Breast epithelium (tissue), 4 donors: ENCODE data around the gene FER. TPM values are rescaled to one million over a fixed set of nuclear protein-coding genes. Genes with fewer than 3 reads are reported as not detected.

Source experiments
- DNase-seq, 2 donors: peaks; one replicate each; pipeline ENCODE4 v3.0.0-alpha.2; 2019; ENCODE audit warnings: low spot score in 2 of 2
- H3K27ac ChIP-seq, 2 donors: fragments of 200-600 bp; sonication (generic) in 1 of 2; one replicate each; pipeline ENCODE4 v1.5.1; 2016 to 2019; ENCODE audit warnings: mild to moderate bottlenecking in 1 of 2
- H3K27me3 ChIP-seq, 2 donors: fragments of 200-600 bp; sonication (generic) in 1 of 2; one replicate each; pipeline versions ENCODE4 v1.5.1 to v1.6.0; 2017 to 2019; ENCODE audit warnings: control low read depth in 1 of 2, mild to moderate bottlenecking in 1 of 2
- H3K36me3 ChIP-seq: fragments of 200-600 bp; one replicate; pipeline ENCODE4 v1.5.1; 2019
- H3K4me1 ChIP-seq, 2 donors: fragments of 200-600 bp; sonication (generic); one replicate each; pipeline ENCODE4 v1.5.1; 2016 to 2019; ENCODE audit warnings: control low read depth in 1 of 2
- H3K4me3 ChIP-seq, 3 donors: fragments of 200-600 bp; sonication (generic); 1 replicate in 2 of 3; 2 replicates in 1 of 3; pipeline ENCODE4 v1.5.1; 2016 to 2019; ENCODE audit warnings: mild to moderate bottlenecking in 3 of 3, moderate library complexity in 2 of 3
- H3K9me3 ChIP-seq, 2 donors: fragments of 200-600 bp; sonication (generic) in 1 of 2; one replicate each; pipeline ENCODE4 v1.5.1; 2016 to 2019; ENCODE audit warnings: control low read depth in 1 of 2
- POLR2A ChIP-seq: fragments of 450-650 bp; IDR thresholded peaks from one replicate; pipeline ENCODE4 v1.6.1; 2016; ENCODE audit warnings: antibody characterized with exemption, mild to moderate bottlenecking, moderate library complexity
- POLR2AphosphoS5 ChIP-seq, 3 donors: sonication (generic); formaldehyde crosslinking; IDR thresholded peaks; one replicate each; pipeline ENCODE4 v1.6.1; 2017; ENCODE audit warnings: antibody characterized with exemption in 3 of 3
- intact Hi-C: fragments of 100-400 bp; cut with DNase I; formaldehyde crosslinking; loops from one replicate; pipeline ENCODE4 v1.15.1; 2023; ENCODE audit warnings: low total_unique reads
- total RNA-seq, 3 donors: library from RNA; depleted of rRNA; stranded (reverse); fragments of >200 nt; gene quantifications; one replicate each; pipeline ENCODE4 v1.1.0, GENCODE V29; 2016
- TF ChIP-seq, protein P1 (sequence below), 3 donors: fragments of 450-650 bp; IDR thresholded peaks; one replicate each; pipeline ENCODE4 v1.5.1; 2016 to 2017; ENCODE audit warnings: antibody characterized with exemption in 3 of 3, mild to moderate bottlenecking in 3 of 3, moderate library complexity in 3 of 3

FER gene
- total RNA-seq, 3 donors from 2014 or later, result 24.3 to 27.8 (median 27.2) TPM

- no peaks in the 10 kb centered on the region for H3K36me3 ChIP-seq
- H3K9me3 ChIP-seq, result no peaks in the 10 kb centered on the region
- no peaks in the 10 kb centered on the region for H3K27me3 ChIP-seq
- no peak for DNase-seq
- H3K4me1 ChIP-seq, result no peaks in the 10 kb centered on the region
- H3K27ac ChIP-seq, result no peak overlapping the region
- intact Hi-C loops, result no loop called here
- TF ChIP-seq, protein P1, sequence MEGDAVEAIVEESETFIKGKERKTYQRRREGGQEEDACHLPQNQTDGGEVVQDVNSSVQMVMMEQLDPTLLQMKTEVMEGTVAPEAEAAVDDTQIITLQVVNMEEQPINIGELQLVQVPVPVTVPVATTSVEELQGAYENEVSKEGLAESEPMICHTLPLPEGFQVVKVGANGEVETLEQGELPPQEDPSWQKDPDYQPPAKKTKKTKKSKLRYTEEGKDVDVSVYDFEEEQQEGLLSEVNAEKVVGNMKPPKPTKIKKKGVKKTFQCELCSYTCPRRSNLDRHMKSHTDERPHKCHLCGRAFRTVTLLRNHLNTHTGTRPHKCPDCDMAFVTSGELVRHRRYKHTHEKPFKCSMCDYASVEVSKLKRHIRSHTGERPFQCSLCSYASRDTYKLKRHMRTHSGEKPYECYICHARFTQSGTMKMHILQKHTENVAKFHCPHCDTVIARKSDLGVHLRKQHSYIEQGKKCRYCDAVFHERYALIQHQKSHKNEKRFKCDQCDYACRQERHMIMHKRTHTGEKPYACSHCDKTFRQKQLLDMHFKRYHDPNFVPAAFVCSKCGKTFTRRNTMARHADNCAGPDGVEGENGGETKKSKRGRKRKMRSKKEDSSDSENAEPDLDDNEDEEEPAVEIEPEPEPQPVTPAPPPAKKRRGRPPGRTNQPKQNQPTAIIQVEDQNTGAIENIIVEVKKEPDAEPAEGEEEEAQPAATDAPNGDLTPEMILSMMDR (IDR thresholded peaks at IDR 0.05), result no peak
- TF ChIP-seq POLR2A, result no peak
- no peak for TF ChIP-seq POLR2AphosphoS5 (IDR thresholded peaks at IDR 0.05)
- H3K4me3 ChIP-seq, result no peak overlapping the region
These were observed 409.2 kb downstream of the FER start for GRCh38 chr5:109156885-109157284.

DNA sequence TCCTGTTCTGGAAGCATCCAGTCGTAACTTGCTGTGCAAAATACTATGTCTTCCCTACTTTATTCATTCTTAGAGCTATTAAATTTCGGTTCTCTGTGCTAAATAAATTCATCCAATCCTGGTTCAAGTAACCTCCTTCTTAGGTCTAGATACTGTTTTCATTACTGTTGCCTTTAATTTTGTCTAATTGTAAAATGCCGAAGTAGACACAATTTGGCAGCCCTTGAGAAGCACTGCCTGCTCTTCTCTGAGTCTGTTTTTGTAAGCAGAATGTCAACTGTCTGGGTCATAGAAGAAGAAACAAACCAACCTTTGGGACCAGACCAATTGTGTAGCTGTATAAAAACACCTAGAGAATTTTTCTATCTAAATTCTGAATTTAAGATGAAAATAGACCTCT, 412.8 kb downstream of the FER start:
- TF ChIP-seq, protein P1 (IDR thresholded peaks at IDR 0.05), result no peak
- TF ChIP-seq POLR2AphosphoS5 (IDR thresholded peaks at IDR 0.05) (no peak), POLR2A (no peak)
- DNase-seq, result no peak
- Histone ChIP-seq H3K27ac (no peak overlapping the region), H3K9me3 (no peaks in the 10 kb centered on the region), H3K4me1 (no peaks in the 10 kb centered on the region), H3K27me3 (no peaks in the 10 kb centered on the region), H3K36me3 (no peaks in the 10 kb centered on the region), H3K4me3 (no peak overlapping the region)
- intact Hi-C loops, result no loop called here

GRCh38 chr5:109161914-109162683, 414.4 kb downstream of the FER start:
- no peaks in the 10 kb centered on the region for H3K27me3 ChIP-seq
- intact Hi-C loops, result no loop called here
- H3K9me3 ChIP-seq, result no peaks in the 10 kb centered on the region
- no peak for TF ChIP-seq POLR2A
- no peak for TF ChIP-seq POLR2AphosphoS5 (IDR thresholded peaks at IDR 0.05)
- TF ChIP-seq, protein P1 (IDR thresholded peaks at IDR 0.05), result no peak
- H3K36me3 ChIP-seq, result no peaks in the 10 kb centered on the region
- H3K27ac ChIP-seq, result no peak overlapping the region
- H3K4me1 ChIP-seq, result no peaks in the 10 kb centered on the region
- DNase-seq, result no peak
- no peak overlapping the region for H3K4me3 ChIP-seq

- Histone ChIP-seq H3K4me1 (no peaks in the 10 kb centered on the region), H3K36me3 (no peaks in the 10 kb centered on the region), H3K4me3 (no peak overlapping the region), H3K9me3 (no peaks in the 10 kb centered on the region), H3K27me3 (no peaks in the 10 kb centered on the region), H3K27ac (no peak overlapping the region)
- DNase-seq, result no peak
- intact Hi-C loops, result no loop called here
- TF ChIP-seq POLR2A (no peak), POLR2AphosphoS5 (IDR thresholded peaks at IDR 0.05) (no peak)
- TF ChIP-seq, protein P1 (IDR thresholded peaks at IDR 0.05), result no peak
These were observed 415.6 kb downstream of the FER start for GRCh38 chr5:109163336-109163735.

DNA sequence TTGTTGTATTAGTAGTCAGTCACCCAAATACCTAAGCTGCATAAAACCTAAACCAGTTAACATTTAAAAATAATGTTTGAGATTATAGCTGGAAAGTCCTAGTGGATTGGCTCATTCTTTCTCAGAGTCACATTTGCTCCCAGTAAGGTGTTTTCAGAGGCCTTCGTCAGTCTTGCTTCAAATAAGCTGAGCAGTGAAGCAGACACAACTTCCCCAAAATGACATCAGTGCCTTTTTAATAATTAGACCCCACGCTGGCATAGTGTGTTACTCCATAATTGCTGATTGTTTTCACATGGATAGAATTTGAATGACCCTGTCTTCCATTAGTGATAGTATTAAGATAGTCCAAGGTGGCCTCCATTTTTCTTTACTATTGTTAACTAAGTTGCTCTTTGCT, 416.3 kb downstream of the FER start:
- no peak overlapping the region for H3K27ac ChIP-seq
- no peaks in the 10 kb centered on the region for H3K27me3 ChIP-seq
- no peaks in the 10 kb centered on the region for H3K36me3 ChIP-seq
- TF ChIP-seq POLR2A (no peak), POLR2AphosphoS5 (IDR thresholded peaks at IDR 0.05) (no peak)
- TF ChIP-seq, protein P1 (IDR thresholded peaks at IDR 0.05), result no peak
- no peak overlapping the region for H3K4me3 ChIP-seq
- intact Hi-C loops, result no loop called here
- DNase-seq, result no peak
- no peaks in the 10 kb centered on the region for H3K4me1 ChIP-seq
- no peaks in the 10 kb centered on the region for H3K9me3 ChIP-seq
